SK-N-SH treated with all-trans-retinoic acid at 6 μM for 48 hours (cell line): ENCODE data around the gene LRRTM3.

Experiments
- ATAC-seq: fragments of 200-7000 bp; cut with Tn5 transposase; 3 replicates; pipeline ENCODE4 v1.9.1; 2020; ENCODE audit warnings: mild to moderate bottlenecking, moderate library complexity
- ARNTL ChIP-seq: fragments of 450-650 bp; formaldehyde crosslinking; IDR thresholded peaks from 2 replicates; pipeline ENCODE4 v1.5.0; 2020; ENCODE audit warnings: low read depth, mild to moderate bottlenecking, moderate library complexity, borderline replicate concordance
- BACH2 ChIP-seq: fragments of 250-450 bp; sonication (Bioruptor Pico); IDR thresholded peaks from 2 replicates; pipeline ENCODE4 v1.9.0; 2021; ENCODE audit warnings: mild to moderate bottlenecking, borderline replicate concordance
- CREB5 ChIP-seq: fragments of 250-450 bp; sonication (Bioruptor Pico); IDR thresholded peaks from 2 replicates; pipeline ENCODE4 v1.5.1; 2020; ENCODE audit warnings: low read depth, mild to moderate bottlenecking, moderate library complexity
- CSDC2 ChIP-seq: fragments of 250-450 bp; sonication (Bioruptor Pico); IDR thresholded peaks from 2 replicates; pipeline ENCODE4 v1.5.0; 2020; ENCODE audit warnings: mild to moderate bottlenecking, moderate library complexity
- CSRNP3 ChIP-seq: fragments of 250-450 bp; sonication (Bioruptor Pico); IDR thresholded peaks from 2 replicates; pipeline ENCODE4 v1.5.1; 2021; ENCODE audit warnings: mild to moderate bottlenecking, moderate library complexity
- ESRRG ChIP-seq: fragments of 250-450 bp; sonication (Bioruptor Pico); IDR thresholded peaks from 2 replicates; pipeline ENCODE4 v1.6.1; 2021; ENCODE audit warnings: mild to moderate bottlenecking
- GLIS3 ChIP-seq: fragments of 250-450 bp; sonication (Bioruptor Pico); IDR thresholded peaks from 2 replicates; pipeline ENCODE4 v1.5.0; 2020; ENCODE audit warnings: mild to moderate bottlenecking, moderate library complexity
- ISL1 ChIP-seq: fragments of 250-450 bp; sonication (Bioruptor Pico); IDR thresholded peaks from 2 replicates; pipeline ENCODE4 v2.1.2; 2022; ENCODE audit warnings: mild to moderate bottlenecking, moderate library complexity
- OSR1 ChIP-seq: fragments of 250-450 bp; sonication (Bioruptor Pico); IDR thresholded peaks from 2 replicates; pipeline ENCODE4 v1.8.0; 2022; ENCODE audit warnings: moderate library complexity, mild to moderate bottlenecking, inconsistent platforms
- PPARA ChIP-seq: fragments of 250-450 bp; sonication (Bioruptor Pico); IDR thresholded peaks from 2 replicates; pipeline ENCODE4 v1.5.0; 2020; ENCODE audit warnings: mild to moderate bottlenecking, borderline replicate concordance
- RARB ChIP-seq: fragments of 250-450 bp; sonication (Bioruptor Pico); IDR thresholded peaks from 2 replicates; pipeline ENCODE4 v1.8.0; 2021; ENCODE audit warnings: mild to moderate bottlenecking, moderate library complexity
- SNAI2 ChIP-seq: fragments of 250-450 bp; sonication (Bioruptor Pico); IDR thresholded peaks from 2 replicates; pipeline ENCODE4 v1.5.0; 2020; ENCODE audit warnings: mild to moderate bottlenecking, moderate library complexity
- TCF4 ChIP-seq: fragments of 250-450 bp; sonication (Bioruptor Pico); IDR thresholded peaks from 2 replicates; pipeline ENCODE4 v1.8.0; 2021; ENCODE audit warnings: mild to moderate bottlenecking, moderate library complexity, borderline replicate concordance
- TOX ChIP-seq: fragments of 250-450 bp; sonication (Bioruptor Pico); IDR thresholded peaks from 2 replicates; pipeline ENCODE4 v1.8.0; 2021; ENCODE audit warnings: mild to moderate bottlenecking, moderate library complexity, borderline replicate concordance
- TSHZ2 ChIP-seq: fragments of 250-450 bp; sonication (Bioruptor Pico); IDR thresholded peaks from 2 replicates; pipeline ENCODE4 v1.5.0; 2020; ENCODE audit warnings: mild to moderate bottlenecking, moderate library complexity
- ZC3H10 ChIP-seq: fragments of 250-450 bp; sonication (Bioruptor Pico); IDR thresholded peaks from 2 replicates; pipeline ENCODE4 v1.5.1; 2021; ENCODE audit warnings: mild to moderate bottlenecking, moderate library complexity
- ZFP3 ChIP-seq: fragments of 250-450 bp; sonication (Bioruptor Pico); IDR thresholded peaks from 2 replicates; pipeline ENCODE4 v1.5.0; 2020; ENCODE audit warnings: mild to moderate bottlenecking, moderate library complexity
- ZFP30 ChIP-seq: fragments of 450-650 bp; formaldehyde crosslinking; IDR thresholded peaks from 2 replicates; pipeline ENCODE4 v1.5.0; 2022; ENCODE audit warnings: mild to moderate bottlenecking, moderate library complexity
- ZNF565 ChIP-seq: fragments of 450-650 bp; formaldehyde crosslinking; conservative IDR thresholded peaks from 2 replicates; pipeline ENCODE4 v1.5.0; 2020; ENCODE audit warnings: low read depth, mild to moderate bottlenecking, moderate library complexity
- ZNF70 ChIP-seq: fragments of 450-650 bp; formaldehyde crosslinking; IDR thresholded peaks from 2 replicates; pipeline ENCODE4 v1.5.0; 2020; ENCODE audit warnings: mild to moderate bottlenecking, moderate library complexity
- ZNF8 ChIP-seq: fragments of 450-650 bp; formaldehyde crosslinking; IDR thresholded peaks from 2 replicates; pipeline ENCODE4 v1.5.0; 2020; ENCODE audit warnings: mild to moderate bottlenecking, moderate library complexity
- TF ChIP-seq, protein P1 (sequence below): fragments of 250-450 bp; sonication (Bioruptor Pico); IDR thresholded peaks from 2 replicates; pipeline ENCODE4 v1.8.0; 2021; ENCODE audit warnings: low read depth, mild to moderate bottlenecking, moderate library complexity, borderline replicate concordance
- TF ChIP-seq, protein P2 (sequence below): fragments of 250-450 bp; sonication (Bioruptor Pico); IDR thresholded peaks from 2 replicates; pipeline ENCODE4 v1.8.0; 2020; ENCODE audit warnings: mild to moderate bottlenecking, moderate library complexity, borderline replicate concordance

LRRTM3 gene

GRCh38 chr10:66981361-66982052 lies 55.7 kb downstream of the LRRTM3 start:
- TF ChIP-seq PPARA (CRISPR knock-in tag): no peak
- TF ChIP-seq, protein P1, sequence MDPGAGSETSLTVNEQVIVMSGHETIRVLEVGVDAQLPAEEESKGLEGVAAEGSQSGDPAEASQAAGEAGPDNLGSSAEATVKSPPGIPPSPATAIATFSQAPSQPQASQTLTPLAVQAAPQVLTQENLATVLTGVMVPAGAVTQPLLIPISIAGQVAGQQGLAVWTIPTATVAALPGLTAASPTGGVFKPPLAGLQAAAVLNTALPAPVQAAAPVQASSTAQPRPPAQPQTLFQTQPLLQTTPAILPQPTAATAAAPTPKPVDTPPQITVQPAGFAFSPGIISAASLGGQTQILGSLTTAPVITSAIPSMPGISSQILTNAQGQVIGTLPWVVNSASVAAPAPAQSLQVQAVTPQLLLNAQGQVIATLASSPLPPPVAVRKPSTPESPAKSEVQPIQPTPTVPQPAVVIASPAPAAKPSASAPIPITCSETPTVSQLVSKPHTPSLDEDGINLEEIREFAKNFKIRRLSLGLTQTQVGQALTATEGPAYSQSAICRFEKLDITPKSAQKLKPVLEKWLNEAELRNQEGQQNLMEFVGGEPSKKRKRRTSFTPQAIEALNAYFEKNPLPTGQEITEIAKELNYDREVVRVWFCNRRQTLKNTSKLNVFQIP (CRISPR knock-in tag): no peak
- no peak for TF ChIP-seq ARNTL (CRISPR knock-in tag)
- TF ChIP-seq, protein P2, sequence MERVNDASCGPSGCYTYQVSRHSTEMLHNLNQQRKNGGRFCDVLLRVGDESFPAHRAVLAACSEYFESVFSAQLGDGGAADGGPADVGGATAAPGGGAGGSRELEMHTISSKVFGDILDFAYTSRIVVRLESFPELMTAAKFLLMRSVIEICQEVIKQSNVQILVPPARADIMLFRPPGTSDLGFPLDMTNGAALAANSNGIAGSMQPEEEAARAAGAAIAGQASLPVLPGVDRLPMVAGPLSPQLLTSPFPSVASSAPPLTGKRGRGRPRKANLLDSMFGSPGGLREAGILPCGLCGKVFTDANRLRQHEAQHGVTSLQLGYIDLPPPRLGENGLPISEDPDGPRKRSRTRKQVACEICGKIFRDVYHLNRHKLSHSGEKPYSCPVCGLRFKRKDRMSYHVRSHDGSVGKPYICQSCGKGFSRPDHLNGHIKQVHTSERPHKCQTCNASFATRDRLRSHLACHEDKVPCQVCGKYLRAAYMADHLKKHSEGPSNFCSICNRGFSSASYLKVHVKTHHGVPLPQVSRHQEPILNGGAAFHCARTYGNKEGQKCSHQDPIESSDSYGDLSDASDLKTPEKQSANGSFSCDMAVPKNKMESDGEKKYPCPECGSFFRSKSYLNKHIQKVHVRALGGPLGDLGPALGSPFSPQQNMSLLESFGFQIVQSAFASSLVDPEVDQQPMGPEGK (CRISPR knock-in tag): no peak
- TF ChIP-seq ZFP30 (CRISPR knock-in tag): no peak
- TF ChIP-seq ESRRG: no peak
- no peak for TF ChIP-seq BACH2 (CRISPR knock-in tag)
- TF ChIP-seq CSDC2 (CRISPR knock-in tag): no peak
- TF ChIP-seq OSR1 (CRISPR knock-in tag): no peak
- no peak for TF ChIP-seq CREB5 (CRISPR knock-in tag)
- no peak for TF ChIP-seq ISL1
- TF ChIP-seq SNAI2 (CRISPR knock-in tag): no peak
- TF ChIP-seq ZNF565 (CRISPR knock-in tag): no peak
- no peak for TF ChIP-seq ZFP3
- no peak for TF ChIP-seq ZC3H10 (CRISPR knock-in tag)
- TF ChIP-seq TOX (CRISPR knock-in tag): no peak
- TF ChIP-seq CSRNP3 (CRISPR knock-in tag): no peak
- TF ChIP-seq ZNF8 (CRISPR knock-in tag): no peak
- TF ChIP-seq RARB (CRISPR knock-in tag): no peak
- TF ChIP-seq GLIS3 (CRISPR knock-in tag): no peak
- no peak for ATAC-seq

GRCh38 chr10:66982053-66982420 lies 56.2 kb downstream of the LRRTM3 start:
- ATAC-seq: no peak
- TF ChIP-seq ZFP3 (no peak), ESRRG (no peak), ZNF70 (CRISPR knock-in tag) (no peak), PPARA (CRISPR knock-in tag) (no peak), ISL1 (no peak), ZFP30 (CRISPR knock-in tag) (no peak), ZNF8 (CRISPR knock-in tag) (no peak), TSHZ2 (CRISPR knock-in tag) (no peak), TCF4 (CRISPR knock-in tag) (no peak), BACH2 (CRISPR knock-in tag) (no peak)
- TF ChIP-seq, protein P2 (CRISPR knock-in tag): no peak
